K562 (cell line): ENCODE data around the gene MAST4. TPM values are rescaled to one million over a fixed set of nuclear protein-coding genes. Genes with fewer than 3 reads are reported as not detected.

Experiments used
- ATAC-seq: fragments of 200-7000 bp; cut with Tn5 transposase; 3 replicates; pipeline ENCODE4 v1.9.1; 2020; ENCODE audit warnings: moderate library complexity
- BruUV-seq: library from RNA; stranded (reverse); fragments of 400-500 nt; replicated peaks from 2 replicates; lab custom pipeline; 2021; lab: Mats Ljungman, UMichigan
- CTCF ChIA-PET: fragments of 300-600 bp; formaldehyde crosslinking; extraction: SDS; loops from one replicate; lab custom pipeline; 2021; ENCODE audit warnings: low intra/inter-chr PET ratio; lab: Yijun Ruan, JAX
- POLR2A ChIA-PET: fragments of 300-600, 350-650 bp; sonication (Branson Sonifier 250); formaldehyde crosslinking; extraction: SDS; loops from one replicate; lab custom pipeline; 2021; ENCODE audit warnings: antibody characterized with exemption, inconsistent platforms; lab: Yijun Ruan, JAX
- DNase-seq, 4 experiments: peaks; one replicate each; pipeline versions ENCODE4 v3.0.0 to v3.0.0-alpha.2; 2011 to 2018; ENCODE audit warnings: low spot score in 3 of 4, mixed read lengths in 3 of 4; ENCODE audit errors: extremely low read depth in 1 of 4
- FAIRE-seq: peaks from 2 replicates; lab custom pipeline; 2011; peaks lifted over from hg19 to GRCh38; lab: Jason Lieb, UNC
- H2AFZ ChIP-seq: 2 replicates; pipeline ENCODE4 v1.6.0; 2011; ENCODE audit warnings: low read depth, low read length, control low read depth, inconsistent platforms
- H3K27ac ChIP-seq: fragments of 200-600 bp; 3 replicates; pipeline ENCODE4 v1.8.0; 2011; ENCODE audit warnings: low read depth, mild to moderate bottlenecking, control low read depth, inconsistent platforms, low read length, moderate library complexity, mixed read lengths; ENCODE audit errors: extremely low read depth
- H3K27me3 ChIP-seq, 2 experiments: fragments of 300-600 bp in 1 of 2; 2 replicates in 1 of 2; 3 replicates in 1 of 2; pipeline versions ENCODE4 v1.6.0 to v1.8.0; 2011; ENCODE audit warnings: inconsistent platforms in 2 of 2, low read length in 2 of 2, mild to moderate bottlenecking in 1 of 2, mixed read lengths in 1 of 2, moderate library complexity in 1 of 2; ENCODE audit not compliant: control insufficient read depth in 2 of 2, insufficient read depth in 2 of 2
- H3K36me3 ChIP-seq: fragments of 300-600 bp; 3 replicates; pipeline ENCODE4 v1.8.0; 2011; ENCODE audit warnings: mild to moderate bottlenecking, low read length, inconsistent platforms; ENCODE audit not compliant: control insufficient read depth, insufficient read depth
- H3K4me1 ChIP-seq, 2 experiments: fragments of 200-600 bp in 1 of 2; replicated peaks in 1 of 2; 2 replicates in 1 of 2; 3 replicates in 1 of 2; pipeline versions ENCODE4 v1.5.1 to v1.8.0; 2011; ENCODE audit warnings: inconsistent platforms in 2 of 2, low read length in 2 of 2, mild to moderate bottlenecking in 1 of 2, mixed read lengths in 1 of 2, moderate library complexity in 1 of 2; ENCODE audit not compliant: control insufficient read depth in 2 of 2, insufficient read depth in 2 of 2
- H3K4me2 ChIP-seq: 2 replicates; pipeline ENCODE4 v1.6.1; 2011; ENCODE audit warnings: low read length, control low read depth, inconsistent platforms, mixed read lengths; ENCODE audit not compliant: insufficient read depth
- H3K4me3 ChIP-seq: fragments of 200-600 bp; sonication (generic), shearing (Covaris generic); 2 replicates; pipeline ENCODE4 v1.5.1; 2016; ENCODE audit warnings: control low read depth, inconsistent platforms
- H3K79me2 ChIP-seq: fragments of 200-600 bp; 3 replicates; pipeline ENCODE4 v1.8.0; 2011; ENCODE audit warnings: low read length, inconsistent platforms; ENCODE audit not compliant: control insufficient read depth, insufficient read depth
- H3K9ac ChIP-seq, 2 experiments: 2 replicates each; pipeline versions ENCODE4 v1.6.0 to v1.6.1; 2011; ENCODE audit warnings: low read depth in 2 of 2, low read length in 2 of 2, control low read depth in 1 of 2, inconsistent platforms in 1 of 2, mild to moderate bottlenecking in 1 of 2, mixed read lengths in 1 of 2; ENCODE audit not compliant: insufficient read depth in 1 of 2
- H3K9me1 ChIP-seq: one replicate; pipeline ENCODE4 v1.6.0; 2011; ENCODE audit warnings: inconsistent platforms, mild to moderate bottlenecking, low read length, moderate library complexity; ENCODE audit not compliant: control insufficient read depth, insufficient read depth
- H3K9me3 ChIP-seq: replicated peaks from 2 replicates; pipeline ENCODE4 v1.5.1; 2011; ENCODE audit warnings: low read depth, low read length, inconsistent platforms; ENCODE audit not compliant: control insufficient read depth, insufficient read depth
- H4K20me1 ChIP-seq: replicated peaks from 2 replicates; pipeline ENCODE4 v1.6.1; 2011; ENCODE audit warnings: low read length, inconsistent platforms, mixed read lengths; ENCODE audit not compliant: control insufficient read depth, insufficient read depth
- CREM ChIP-seq: IDR thresholded peaks from 2 replicates; pipeline ENCODE4 v1.6.1; 2014; ENCODE audit warnings: antibody characterized with exemption, low read depth
- ESRRB ChIP-seq: fragments of 250-450 bp; sonication (Bioruptor Pico); IDR thresholded peaks from 2 replicates; pipeline ENCODE4 v1.5.0; 2020; ENCODE audit warnings: mild to moderate bottlenecking, moderate library complexity, borderline replicate concordance
- JUNB ChIP-seq: fragments of 450-650 bp; formaldehyde crosslinking; conservative IDR thresholded peaks from 2 replicates; pipeline ENCODE4 v1.4.0; 2020; ENCODE audit warnings: mild to moderate bottlenecking
- MYNN ChIP-seq, 2 experiments: sonication (generic); formaldehyde crosslinking in 1 of 2; IDR thresholded peaks; 2 replicates each; pipeline versions ENCODE4 v1.5.0 to v1.6.1; 2016 to 2020; ENCODE audit warnings: antibody characterized with exemption in 1 of 2, missing genetic modification reagents in 1 of 2
- NCOA6 ChIP-seq: fragments of 450-650 bp; IDR thresholded peaks from 2 replicates; pipeline ENCODE4 v1.6.1; 2017; ENCODE audit warnings: mild to moderate bottlenecking
- NR2C1 ChIP-seq, 2 experiments: fragments of 450-650 bp; IDR thresholded peaks; 2 replicates each; pipeline ENCODE4 v1.6.1; 2017; ENCODE audit warnings: mild to moderate bottlenecking in 2 of 2, antibody characterized with exemption in 1 of 2, inconsistent platforms in 1 of 2, missing compliant biosample characterization in 1 of 2, missing genetic modification characterization in 1 of 2
- SMARCB1 ChIP-seq: IDR thresholded peaks from 2 replicates; pipeline ENCODE4 v1.6.1; 2011; ENCODE audit warnings: improper control_type of control experiment, low read depth; ENCODE audit not compliant: insufficient read length
- SOX6 ChIP-seq: fragments of 450-650 bp; IDR thresholded peaks from 2 replicates; pipeline ENCODE4 v1.6.1; 2014; ENCODE audit warnings: mild to moderate bottlenecking
- ZNF699 ChIP-seq: fragments of 250-450 bp; sonication (Bioruptor Pico); IDR thresholded peaks from 2 replicates; pipeline ENCODE4 v1.8.0; 2021; ENCODE audit warnings: mild to moderate bottlenecking, moderate library complexity; ENCODE audit not compliant: insufficient replicate concordance
- WGBS: fragments of 100-300 bp; shearing (Covaris generic); methylation state at CpG from one replicate; pipeline ENCODE4 v1.1.6; 2016; ENCODE audit warnings: low coverage, mixed read lengths; ENCODE audit not compliant: insufficient coverage; ENCODE audit errors: missing lambda C conversion rate; 5-methylcytosine and 5-hydroxymethylcytosine counted together
- in situ Hi-C: fragments of 300-500 bp; cut with MboI; formaldehyde crosslinking; loops from 4 replicates; pipeline ENCODE4 v1.15.0; 2018; ENCODE audit warnings: inconsistent platforms, mixed read lengths
- intact Hi-C: fragments of 100-400 bp; cut with micrococcal nuclease; formaldehyde crosslinking; loops from 2 replicates; pipeline ENCODE4 v1.14.2; 2022
- polyA plus RNA-seq, 8 experiments: library from polyadenylated mRNA; depleted of rRNA in 4 of 8; stranded (reverse) in 5 of 8; unstranded in 3 of 8; fragments of >200 nt; fragmentation: Nextera tagmentation in 2 of 8; fragmentation: Illumina TruSeq in 1 of 8; extraction: Ambion mirVana in 2 of 8; extraction: Trizol in 1 of 8; gene quantifications; 2 replicates each; pipeline versions ENCODE4 v1.2.1 to v1.2.3, GENCODE V29; 2011 to 2014; ENCODE audit warnings: inconsistent platforms in 1 of 8, missing spikeins in 1 of 8
- total RNA-seq, 7 experiments: library from RNA; depleted of rRNA in 6 of 7; stranded (reverse); fragments of >200 nt in 6 of 7; fragmentation: Illumina TruSeq in 2 of 7; extraction: Trizol in 2 of 7; gene quantifications; 2 replicates each; pipeline versions ENCODE4 v1.2.1 to v1.2.3, GENCODE V29; 2011 to 2021; ENCODE audit warnings: low replicate concordance in 1 of 7
- TF ChIP-seq, protein P1 (sequence below): fragments of 450-650 bp; formaldehyde crosslinking; IDR thresholded peaks from 2 replicates; pipeline ENCODE4 v1.4.0; 2020; ENCODE audit warnings: mild to moderate bottlenecking, moderate library complexity

MAST4 gene
- total and polyA plus RNA-seq, 9 of the 15 experiments (the other 6 are each of a cell fraction or from before 2014, with no cell fraction given) = 0.88 to 10.1 (median 5.2) TPM

DNA sequence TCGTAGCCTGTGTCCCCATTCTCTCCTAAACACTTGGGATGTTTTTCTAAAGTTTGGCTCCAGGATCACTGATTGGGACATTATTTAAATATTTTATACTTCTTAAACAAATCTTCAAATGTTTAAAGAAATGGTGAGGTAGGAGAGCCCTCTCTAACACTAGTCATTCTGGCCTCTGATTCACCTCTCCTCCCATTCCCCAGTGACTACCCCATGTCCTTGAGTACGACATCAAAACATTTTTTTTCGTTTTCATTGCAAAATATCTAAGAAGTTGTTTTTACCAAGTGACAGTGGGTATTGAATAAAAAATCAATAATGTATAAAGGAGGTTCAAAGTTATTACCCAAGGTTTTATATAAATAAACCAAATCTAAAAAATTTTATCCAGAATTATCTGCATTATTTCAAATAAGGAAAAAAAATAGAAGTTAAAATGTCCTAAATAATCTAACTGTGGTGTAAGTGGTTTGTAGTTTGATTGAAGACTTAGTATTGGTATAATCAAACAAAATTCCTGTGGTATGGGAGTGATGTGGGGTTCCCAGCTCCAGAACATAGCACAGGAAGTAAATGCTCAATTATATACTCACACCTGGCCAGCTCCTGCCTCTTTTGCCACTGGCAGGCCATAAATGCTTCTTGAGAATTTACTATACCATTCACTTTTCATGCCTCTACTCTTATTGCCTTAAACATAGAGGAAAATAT is 51.1 kb downstream of the MAST4 start:
- ChIA-PET CTCF (no interaction called here), POLR2A (no interaction called here)
- FAIRE-seq = no peak
- BruUV-seq = no TSS peak
- ATAC-seq = no peak
- WGBS = 0% methylated on average over 3 of the region's 3 CpGs
- H3K27ac ChIP-seq = no peak overlapping the region
- H3K9me3 ChIP-seq = no peaks in the 10 kb centered on the region
- H3K27me3 ChIP-seq = no peaks in the 10 kb centered on the region
- DNase-seq = no peak
- no peak for TF ChIP-seq SOX6
- TF ChIP-seq NR2C1 (IDR thresholded peaks at IDR 0.05) = no peak
- TF ChIP-seq NR2C1 (tag; IDR thresholded peaks at IDR 0.05) = no peak
- no peak for TF ChIP-seq MYNN (IDR thresholded peaks at IDR 0.05)
- no peak for TF ChIP-seq MYNN (CRISPR knock-in tag; IDR thresholded peaks at IDR 0.05)
- no peak for TF ChIP-seq ZNF699
- no peak for TF ChIP-seq ESRRB (CRISPR knock-in tag)
- no peak for TF ChIP-seq JUNB
- TF ChIP-seq, protein P1, sequence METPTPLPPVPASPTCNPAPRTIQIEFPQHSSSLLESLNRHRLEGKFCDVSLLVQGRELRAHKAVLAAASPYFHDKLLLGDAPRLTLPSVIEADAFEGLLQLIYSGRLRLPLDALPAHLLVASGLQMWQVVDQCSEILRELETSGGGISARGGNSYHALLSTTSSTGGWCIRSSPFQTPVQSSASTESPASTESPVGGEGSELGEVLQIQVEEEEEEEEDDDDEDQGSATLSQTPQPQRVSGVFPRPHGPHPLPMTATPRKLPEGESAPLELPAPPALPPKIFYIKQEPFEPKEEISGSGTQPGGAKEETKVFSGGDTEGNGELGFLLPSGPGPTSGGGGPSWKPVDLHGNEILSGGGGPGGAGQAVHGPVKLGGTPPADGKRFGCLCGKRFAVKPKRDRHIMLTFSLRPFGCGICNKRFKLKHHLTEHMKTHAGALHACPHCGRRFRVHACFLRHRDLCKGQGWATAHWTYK (CRISPR knock-in tag) = no peak
- no peak for TF ChIP-seq NCOA6
- no peak for TF ChIP-seq SMARCB1
- TF ChIP-seq CREM = no peak
- H4K20me1 ChIP-seq = no peaks in the 10 kb centered on the region
- H3K4me2 ChIP-seq = no peak overlapping the region
- in situ Hi-C loops (no loop called here), intact Hi-C loops (no loop called here)
- no peak overlapping the region for H3K9ac ChIP-seq
- no peaks in the 10 kb centered on the region for H3K9me1 ChIP-seq
- H3K4me3 ChIP-seq = no peak overlapping the region
- H2AFZ ChIP-seq = no peak overlapping the region
- no peaks in the 10 kb centered on the region for H3K36me3 ChIP-seq
- H3K4me1 ChIP-seq = no peaks in the 10 kb centered on the region
- H3K79me2 ChIP-seq = no peaks in the 10 kb centered on the region
